ENCODE data around the gene DAND5. TPM values are rescaled to one million over a fixed set of nuclear protein-coding genes. Genes with fewer than 3 reads are reported as not detected.
A peak's percentile ranks its signal among the peaks of the same experiment; 100 is the strongest.
"Not testable (repeated sequence)": the region's sequence is repeated elsewhere in the genome, so short reads cannot be mapped to it uniquely, and the experiment has no call there.

DAND5 gene
- polyA plus RNA-seq, 4 donors = 0.08 to 0.10 TPM; not detected in 2

DNA sequence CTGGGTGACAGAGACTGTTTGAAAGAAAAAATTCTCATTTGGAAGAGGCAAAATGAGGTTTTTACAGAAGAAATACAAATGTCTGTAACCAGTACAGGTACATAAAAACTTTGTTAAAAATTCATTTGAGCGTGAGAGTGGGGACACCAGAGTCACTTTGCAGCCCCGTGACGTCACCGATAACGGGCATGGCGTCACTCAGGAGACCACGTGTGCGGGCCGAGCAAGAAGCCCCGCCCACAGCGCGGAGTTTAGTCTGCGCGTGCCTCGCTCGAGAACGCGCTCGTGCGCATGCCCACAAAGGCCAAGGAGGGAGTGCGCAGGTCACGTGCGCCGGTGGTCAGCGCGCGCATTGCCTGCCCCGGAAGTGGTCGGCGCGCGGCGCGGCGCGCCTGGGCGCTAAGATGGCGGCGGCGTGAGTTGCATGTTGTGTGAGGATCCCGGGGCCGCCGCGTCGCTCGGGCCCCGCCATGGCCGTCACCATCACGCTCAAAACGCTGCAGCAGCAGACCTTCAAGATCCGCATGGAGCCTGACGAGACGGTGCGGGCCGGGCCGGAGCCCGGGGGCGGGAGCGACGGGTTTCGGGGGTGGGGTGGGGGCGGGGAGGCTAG lies 23.8 kb upstream of the DAND5 start, which contains the start of gene RAD23A:
Gene RAD23A, plus strand, starts transcription at position 384 of the 613 bp plus-strand sequence. Its CDS starts 87 bp downstream, at position 471.
- DNase-seq (ENCODE audit: low read depth in 4 of 4, low spot score in 3 of 4) = peak; percentile 93 to 96 (median 96)

- DNase-seq (ENCODE audit: low read depth in 4 of 4, low spot score in 3 of 4) = no peak
These were observed 23.2 kb upstream of the DAND5 start for GRCh38 chr19:12946092-12946721.

DNA sequence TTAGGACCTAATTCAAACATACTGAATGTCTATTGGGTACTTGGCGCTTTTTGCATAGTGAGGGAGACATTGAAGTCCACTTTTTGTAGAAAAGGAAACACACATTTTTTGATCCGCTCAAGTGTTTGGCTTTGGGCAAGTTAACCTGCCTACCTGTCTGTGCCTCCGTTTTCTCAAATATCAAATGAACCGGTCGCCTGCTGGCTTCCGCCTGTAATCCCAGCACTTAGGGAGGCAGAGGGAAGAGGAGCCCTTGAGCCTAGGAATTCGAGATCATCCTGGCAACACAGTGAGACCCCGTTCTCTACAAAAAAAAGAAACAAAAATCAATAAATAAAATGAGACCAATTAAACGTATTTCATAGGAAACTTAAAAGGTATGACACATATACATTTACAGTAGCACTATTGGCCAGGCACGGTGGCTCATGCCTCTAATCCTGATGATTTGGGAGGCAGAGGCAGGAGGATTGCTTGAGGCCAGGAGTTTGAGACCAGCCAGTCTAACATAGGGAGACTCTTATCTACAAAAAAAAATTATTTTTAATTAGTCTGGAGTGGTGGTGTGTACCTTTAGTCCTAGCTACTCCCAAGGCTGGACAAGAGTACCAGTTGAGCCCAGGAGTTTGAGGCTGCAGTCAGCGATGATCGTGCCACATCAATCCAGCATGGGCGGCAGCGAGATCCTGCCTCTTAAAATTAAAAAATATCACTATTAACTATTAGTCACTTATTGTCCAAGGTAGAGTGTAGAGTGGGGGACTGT lies 22.5 kb upstream of the DAND5 start:
- DNase-seq (ENCODE audit: low read depth in 4 of 4, low spot score in 3 of 4) = no peak

- DNase-seq (ENCODE audit: low read depth in 4 of 4, low spot score in 3 of 4) = no peak
These were observed 21.4 kb upstream of the DAND5 start for GRCh38 chr19:12947702-12948611.

GRCh38 chr19:12948612-12949362 lies 20.6 kb upstream of the DAND5 start:
- no peak for DNase-seq (ENCODE audit: low read depth in 4 of 4, low spot score in 3 of 4)

GRCh38 chr19:12949363-12950283 lies 19.8 kb upstream of the DAND5 start:
- DNase-seq (ENCODE audit: low read depth in 4 of 4, low spot score in 3 of 4) = no peak

GRCh38 chr19:12952050-12952449 lies 17.3 kb upstream of the DAND5 start:
- not testable (repeated sequence) for DNase-seq (ENCODE audit: low read depth in 4 of 4, low spot score in 3 of 4)

DNA sequence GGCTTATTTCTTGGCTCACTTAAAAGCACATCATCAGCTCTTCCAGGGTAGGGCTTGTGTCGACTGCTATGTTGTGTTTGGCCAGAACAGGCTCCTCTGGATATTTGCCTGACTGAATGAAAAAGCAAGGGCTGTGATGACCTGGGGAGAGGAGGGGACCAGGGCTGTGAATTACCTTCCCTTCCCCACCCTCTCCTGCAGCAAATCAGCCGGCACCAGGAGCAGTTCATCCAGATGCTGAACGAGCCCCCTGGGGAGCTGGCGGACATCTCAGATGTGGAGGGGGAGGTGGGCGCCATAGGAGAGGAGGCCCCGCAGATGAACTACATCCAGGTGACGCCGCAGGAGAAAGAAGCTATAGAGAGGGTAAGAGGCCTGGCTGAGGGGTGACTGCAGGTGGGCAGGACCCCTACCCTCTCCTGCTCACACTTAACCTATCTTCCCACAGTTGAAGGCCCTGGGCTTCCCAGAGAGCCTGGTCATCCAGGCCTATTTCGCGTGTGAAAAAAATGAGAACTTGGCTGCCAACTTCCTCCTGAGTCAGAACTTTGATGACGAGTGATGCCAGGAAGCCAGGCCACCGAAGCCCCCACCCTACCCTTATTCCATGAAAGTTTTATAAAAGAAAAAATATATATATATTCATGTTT lies 16.8 kb upstream of the DAND5 start:
- no peak for DNase-seq (ENCODE audit: low read depth in 4 of 4, low spot score in 3 of 4)

GRCh38 chr19:12953138-12953798 lies 16.1 kb upstream of the DAND5 start:
- DNase-seq (ENCODE audit: low read depth in 4 of 4, low spot score in 3 of 4) = no peak

GRCh38 chr19:12953799-12954611 lies 15.4 kb upstream of the DAND5 start:
- no peak for DNase-seq (ENCODE audit: low read depth in 4 of 4, low spot score in 3 of 4)

DNA sequence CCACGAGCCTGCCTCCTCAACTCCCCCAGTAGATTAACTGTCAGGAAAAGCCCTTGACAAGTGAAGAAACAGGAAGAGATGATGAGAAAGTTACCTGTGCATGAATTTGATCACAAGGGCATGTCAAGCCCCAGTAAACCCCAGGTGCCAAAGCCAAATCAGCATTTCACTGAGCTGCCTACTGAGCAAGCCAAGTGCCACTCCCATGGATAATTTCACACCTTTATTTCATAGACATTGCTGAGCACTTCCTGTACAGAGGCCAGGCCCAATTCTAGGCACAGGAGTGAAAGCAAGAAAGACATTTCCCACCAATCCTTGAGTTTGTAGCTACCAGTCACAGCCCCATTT lies 14.8 kb upstream of the DAND5 start:
- DNase-seq (ENCODE audit: low read depth in 4 of 4, low spot score in 3 of 4) = no peak

GRCh38 chr19:12955575-12955974 lies 13.8 kb upstream of the DAND5 start:
- not testable (repeated sequence) for DNase-seq (ENCODE audit: low read depth in 4 of 4, low spot score in 3 of 4)

GRCh38 chr19:12955996-12956395 lies 13.4 kb upstream of the DAND5 start:
- DNase-seq (ENCODE audit: low read depth in 4 of 4, low spot score in 3 of 4) = no peak

GRCh38 chr19:12956446-12957388 lies 12.7 kb upstream of the DAND5 start, which contains the start of gene GADD45GIP1:
Gene GADD45GIP1, minus strand, starts transcription at chr19:12957223. Its CDS starts 11 bp downstream, at chr19:12957212.
- peak in 1 of 4 donors; percentile 66 for DNase-seq (ENCODE audit: low read depth in 4 of 4, low spot score in 3 of 4)

- DNase-seq (ENCODE audit: low read depth in 4 of 4, low spot score in 3 of 4) = not testable (repeated sequence)
These were observed 11.9 kb upstream of the DAND5 start for GRCh38 chr19:12957389-12957952.

Data from left renal pelvis (tissue), 4 donors.